Activated T-helper 1 cell treated with anti-CD3 and anti-CD28 coated beads, Interleukin-2, amount 50 U/mL, for 16 hours (primary cell): Measurements from ENCODE around the gene CLDN22.

Source experiments
- DNase-seq, 2 donors: peaks; one replicate each; pipeline ENCODE4 v3.0.0-alpha.2; 2020; ENCODE audit warnings: low read depth in 1 of 2, low spot score in 1 of 2

CLDN22 gene

GRCh38 chr4:183323295-183323694, 3.2 kb upstream of the CLDN22 start:
- no peak for DNase-seq

DNA sequence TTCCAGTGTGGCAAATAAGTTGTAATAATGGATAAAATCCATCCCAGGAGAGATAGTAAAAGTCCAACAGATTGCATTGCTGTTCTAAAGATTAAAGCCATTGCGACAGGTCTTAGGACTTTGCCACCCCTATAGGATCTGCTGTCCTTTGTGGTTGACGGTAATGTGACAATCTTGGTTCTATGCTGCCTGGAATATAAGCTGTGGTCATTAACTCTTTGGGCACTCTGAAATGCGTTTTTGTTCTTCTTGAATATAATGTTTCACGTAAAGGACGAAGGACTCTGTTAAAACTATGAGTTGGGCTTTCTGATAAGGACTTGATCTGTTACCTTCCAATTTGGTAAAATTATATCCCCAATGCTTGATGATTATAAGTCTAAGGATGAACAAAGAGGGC, 2.2 kb upstream of the CLDN22 start, which contains the start of gene CLDN24:
CLDN24 (minus strand) TSS at position 101 of the 400 bp plus-strand sequence; CDS start at position 101, 0 bp downstream.
- DNase-seq = no peak

GRCh38 chr4:183321516-183321915, 1.4 kb upstream of the CLDN22 start:
- no peak for DNase-seq

DNA sequence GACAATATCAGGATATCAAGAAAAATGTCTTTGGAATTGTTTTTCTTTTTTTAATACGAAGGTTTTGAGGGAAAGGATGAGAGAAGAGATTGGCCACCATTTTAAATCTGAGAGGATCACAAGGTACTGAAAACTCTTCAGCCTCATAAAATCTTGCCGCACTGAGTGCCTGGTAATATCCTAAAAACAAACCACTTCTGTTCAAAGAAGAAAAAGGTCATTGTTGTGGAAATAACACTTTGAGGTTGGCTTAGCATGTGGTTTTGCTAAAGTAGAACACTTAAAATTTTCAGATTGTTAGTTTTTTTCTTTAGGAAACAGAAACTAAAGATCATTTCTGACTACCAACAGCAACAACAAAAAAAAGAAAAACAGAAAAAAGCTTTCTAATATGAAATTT, 1.0 kb upstream of the CLDN22 start:
- DNase-seq = no peak

- DNase-seq = no peak
These were observed 1.4 kb downstream of the CLDN22 start for GRCh38 chr4:183318656-183319055.

DNA sequence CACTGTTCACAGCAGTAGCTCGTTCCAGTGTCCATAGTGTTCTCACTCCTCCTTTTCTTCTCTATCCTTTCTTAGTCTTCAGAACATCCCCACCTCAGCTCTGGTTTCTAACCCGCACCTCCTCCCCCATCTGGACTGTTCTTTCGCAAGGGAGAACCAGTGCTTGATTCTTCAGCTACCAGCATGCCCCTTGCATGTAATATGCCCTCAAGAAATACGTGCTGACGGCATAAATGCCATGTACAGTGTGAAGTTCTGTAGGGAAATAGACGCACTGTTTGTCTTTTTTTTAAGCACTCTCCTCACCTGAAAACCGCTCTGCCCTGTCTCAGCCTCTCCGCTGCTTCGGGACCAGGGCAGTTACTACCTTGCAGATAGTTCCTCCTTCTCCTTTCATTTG, 5.3 kb downstream of the CLDN22 start:
- DNase-seq = no peak

GRCh38 chr4:183314336-183314735, 5.7 kb downstream of the CLDN22 start:
- no peak for DNase-seq

DNA sequence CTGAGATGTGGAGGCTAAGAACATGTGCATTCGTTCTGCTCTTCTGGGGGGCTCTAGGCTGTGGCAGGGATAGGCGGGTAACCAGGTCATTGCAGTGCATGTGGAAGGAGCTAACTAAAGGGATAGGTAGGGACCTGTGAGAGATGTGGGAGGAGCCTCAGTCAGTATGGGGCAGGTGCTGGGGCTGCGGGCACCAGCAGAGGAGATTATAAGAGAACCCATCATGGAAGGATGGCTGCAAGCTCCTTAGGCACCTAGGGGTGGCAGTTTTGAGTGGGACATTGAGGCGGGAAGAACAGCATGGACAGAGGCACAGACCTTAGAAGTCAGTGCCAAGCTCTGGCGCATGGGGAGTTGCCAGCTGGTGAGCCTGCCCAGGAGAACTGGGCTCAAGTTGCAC, 7.2 kb downstream of the CLDN22 start:
- no peak for DNase-seq

- no peak for DNase-seq
These were observed 13.3 kb downstream of the CLDN22 start for GRCh38 chr4:183306811-183307210.

GRCh38 chr4:183304538-183304937, 15.5 kb downstream of the CLDN22 start:
- DNase-seq = no peak

DNA sequence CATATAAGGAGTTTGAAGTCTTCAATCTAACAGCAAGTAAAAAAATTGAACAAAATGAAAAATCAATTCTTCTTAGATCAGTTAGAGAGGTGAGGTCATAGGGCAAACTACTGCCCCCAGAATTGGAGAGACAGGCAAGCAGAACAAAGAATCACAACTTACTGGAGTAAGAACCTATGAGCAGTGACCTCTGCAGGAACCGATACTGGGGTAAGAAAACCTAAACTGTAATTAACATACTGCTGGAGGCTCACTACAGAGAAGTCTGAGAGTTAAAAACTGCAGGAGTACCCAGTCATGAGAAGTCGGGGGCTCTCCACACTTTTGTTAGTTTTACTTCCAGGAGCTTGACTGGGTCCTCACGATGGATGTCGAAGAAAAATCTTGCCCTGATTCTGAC, 16.0 kb downstream of the CLDN22 start:
- no peak for DNase-seq

- no peak for DNase-seq
These were observed 16.8 kb downstream of the CLDN22 start for GRCh38 chr4:183303301-183303700.

DNA sequence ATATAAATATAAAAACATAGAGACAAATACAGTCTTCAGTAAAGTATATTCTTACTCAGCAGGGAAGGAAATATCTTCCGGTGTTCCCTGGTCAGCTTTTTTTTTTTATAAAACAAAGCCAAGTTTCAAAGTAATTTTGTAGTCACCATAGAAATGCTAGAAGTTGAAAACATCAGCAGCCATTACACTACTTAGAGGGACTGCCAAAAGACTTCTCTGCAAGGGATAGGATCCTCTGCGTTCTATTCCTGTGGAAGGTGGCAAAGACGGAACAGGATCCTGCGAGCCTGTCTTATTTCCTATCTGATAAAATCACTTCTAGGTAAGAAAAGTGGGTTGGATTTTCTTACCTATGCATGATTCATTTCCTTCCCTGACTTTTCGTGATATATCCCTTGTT, 19.4 kb downstream of the CLDN22 start:
- no peak for DNase-seq

DNA sequence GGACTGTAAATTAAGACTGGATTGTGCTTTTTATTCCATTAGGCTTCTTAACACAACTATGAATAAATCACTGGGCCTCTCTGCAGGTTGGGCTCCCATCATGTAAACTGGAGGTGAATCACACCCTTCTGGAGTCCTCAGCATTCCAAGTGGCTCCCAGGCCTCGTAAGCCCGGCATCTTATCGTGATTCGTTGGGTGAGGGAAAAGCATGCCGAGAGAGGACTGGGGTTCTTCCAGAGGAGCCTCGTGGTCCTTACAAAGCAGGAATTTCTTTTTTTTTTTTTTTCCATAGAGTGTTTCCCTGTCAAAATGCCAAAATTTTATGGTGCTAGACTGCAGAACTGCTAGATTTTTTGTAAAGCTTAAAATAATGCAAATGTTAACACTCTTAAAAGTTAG, 20.0 kb downstream of the CLDN22 start:
- DNase-seq = no peak

- DNase-seq = no peak
These were observed 20.6 kb downstream of the CLDN22 start for GRCh38 chr4:183299464-183299863.

DNA sequence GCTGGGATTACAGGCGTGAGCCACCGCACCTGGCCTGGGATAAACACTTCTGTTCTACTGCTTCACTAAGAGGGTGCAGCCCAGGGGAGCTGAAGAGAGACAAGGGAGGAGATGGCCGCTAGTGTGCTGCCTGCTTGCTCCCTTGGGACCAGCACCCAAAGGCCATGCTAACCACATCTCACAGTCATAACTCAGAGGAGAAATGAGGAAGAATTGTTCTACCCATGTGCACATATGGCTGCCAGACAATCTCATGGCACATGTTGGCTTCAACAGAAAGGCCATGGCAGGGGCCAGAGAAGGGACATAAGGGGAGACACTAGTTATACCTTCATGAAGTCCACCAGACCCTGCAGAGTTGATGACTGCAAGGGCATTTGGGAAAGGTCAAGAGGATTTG, 22.4 kb downstream of the CLDN22 start:
- DNase-seq = no peak

DNA sequence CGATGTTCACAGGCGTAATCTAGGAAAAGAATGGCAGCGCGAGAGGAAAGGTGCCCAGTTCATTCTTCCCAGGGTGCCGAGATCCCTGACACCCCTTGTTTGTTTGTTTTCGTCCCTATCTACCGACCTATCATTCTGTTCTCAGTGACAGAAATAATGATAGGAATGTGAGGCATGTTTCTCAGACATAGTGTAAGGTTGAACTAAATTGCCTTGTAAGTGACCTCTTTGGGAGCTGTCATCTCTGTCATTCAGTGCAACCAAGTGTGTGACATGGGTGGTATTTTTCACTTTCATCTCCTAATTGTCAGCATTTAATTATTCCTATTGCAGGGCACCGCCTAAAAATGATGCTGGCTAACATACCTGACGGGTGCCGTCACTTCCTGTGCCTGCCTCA, 24.4 kb downstream of the CLDN22 start:
- no peak for DNase-seq

DNA sequence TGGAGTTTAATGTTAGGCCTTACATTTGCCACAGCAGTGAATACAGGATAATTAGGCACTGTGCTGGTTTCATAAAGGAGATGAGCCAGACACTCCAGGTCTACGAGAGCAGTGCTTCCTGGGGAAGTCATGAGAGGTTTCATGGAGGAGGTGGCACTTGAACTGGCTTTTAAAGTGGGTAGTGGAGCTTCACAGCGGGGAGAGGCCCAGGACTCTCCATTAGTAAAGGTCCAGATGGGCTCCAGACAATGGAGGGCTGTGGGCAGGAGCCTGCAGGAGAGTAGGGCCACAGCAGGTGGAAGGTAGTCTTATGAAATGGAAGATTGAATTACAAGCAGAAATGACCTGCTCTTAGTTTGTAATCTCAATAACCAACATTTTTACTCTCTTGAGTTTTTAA, 29.0 kb downstream of the CLDN22 start:
- no peak for DNase-seq

DNA sequence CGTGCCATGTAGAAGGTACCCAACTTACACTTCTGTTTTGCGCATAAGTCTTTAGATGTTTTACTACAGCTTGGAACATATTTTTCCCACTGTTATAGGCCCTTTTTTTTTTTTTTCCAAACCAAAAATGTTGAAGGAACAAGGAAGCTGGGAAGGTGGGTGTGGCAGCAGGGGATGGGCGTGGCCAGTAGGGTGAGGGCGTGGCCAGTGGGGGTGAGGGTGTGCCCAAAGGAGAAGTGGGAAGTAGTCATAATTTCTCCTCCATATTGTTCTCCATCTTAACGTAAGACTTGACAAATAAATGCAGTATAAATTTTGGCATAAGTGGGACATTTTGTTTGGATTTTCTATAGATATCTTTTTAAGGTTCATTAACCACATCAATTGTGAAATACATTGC, 30.4 kb downstream of the CLDN22 start:
- DNase-seq = no peak

GRCh38 chr4:183288955-183289354, 31.1 kb downstream of the CLDN22 start:
- no peak for DNase-seq

- DNase-seq = no peak
These were observed 32.4 kb downstream of the CLDN22 start for GRCh38 chr4:183287677-183288076.

DNA sequence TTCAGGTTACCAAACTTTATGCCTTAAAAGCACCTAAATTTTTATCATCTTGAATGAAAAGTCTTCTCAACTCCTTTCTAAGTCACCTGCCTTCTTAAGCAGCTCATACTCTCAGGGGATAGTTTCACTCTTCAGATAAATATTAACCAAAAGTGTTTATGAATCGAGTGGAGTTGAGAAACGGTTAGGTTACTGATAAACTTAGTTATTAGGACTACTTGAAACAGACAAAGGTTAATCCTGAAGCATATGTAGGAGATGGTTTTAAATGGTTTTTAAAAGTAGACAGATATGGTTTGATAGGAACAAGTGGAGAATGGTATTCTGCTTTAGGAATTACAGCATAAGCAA, 32.8 kb downstream of the CLDN22 start:
- DNase-seq = no peak

- DNase-seq = no peak
These were observed 33.3 kb downstream of the CLDN22 start for GRCh38 chr4:183286590-183287308.

DNA sequence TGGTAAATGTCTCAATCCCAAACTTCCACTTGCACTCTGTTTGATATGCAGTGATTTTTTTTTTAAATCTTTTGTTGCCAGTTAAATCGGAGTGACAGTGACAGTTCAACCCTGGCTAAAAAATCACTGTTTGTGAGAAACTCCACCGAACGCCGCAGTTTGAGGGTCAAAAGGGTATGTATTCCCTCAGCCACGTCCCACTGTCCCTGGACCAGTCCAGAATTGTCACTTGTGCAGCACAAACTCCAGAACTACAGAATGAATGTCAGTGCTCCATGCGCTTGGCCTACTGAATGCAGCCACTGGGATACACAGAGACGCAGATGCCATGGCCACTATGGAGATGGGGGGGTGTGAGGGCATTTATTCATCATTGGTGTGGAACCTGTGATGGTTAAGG, 34.2 kb downstream of the CLDN22 start:
- DNase-seq = no peak
